OCI-LY3 (cell line): Measurements from ENCODE around the gene RPL9.

Experiments used
- CTCF ChIP-seq: fragments of 200-600, 300-600 bp; sonication (generic); IDR thresholded peaks from 2 replicates; pipeline ENCODE4 v1.5.1; 2014; ENCODE audit warnings: antibody characterized with exemption, low read length, low read depth
- EZH2phosphoT487 ChIP-seq: fragments of 200-600 bp; shearing (Covaris generic); IDR thresholded peaks from 2 replicates; pipeline ENCODE4 v1.6.1; 2018; ENCODE audit warnings: antibody characterized with exemption, mixed run types, low read depth

- TF ChIP-seq CTCF: no peak
- TF ChIP-seq EZH2phosphoT487: no peak
Observed at GRCh38 chr4:39476187-39476895, 17.6 kb upstream of the RPL9 start.
